DMS53 treated with DMSO at 0.1 percent for 48 hours (cell line): Measurements from ENCODE around the gene ATP2B3.
A peak's percentile ranks its signal among the peaks of the same experiment; 100 is the strongest.

Experiments used
- DNase-seq: peaks from one replicate; lab custom pipeline; 2025; ENCODE audit not compliant: unreplicated experiment; lab: John Stamatoyannopoulos, UW

Gene ATP2B3

GRCh38 chrX:153507484-153508178 is 9.8 kb upstream of the ATP2B3 start:
- peak; percentile 19 for DNase-seq

GRCh38 chrX:153509592-153509991 is 7.8 kb upstream of the ATP2B3 start:
- no peak for DNase-seq

- no peak for DNase-seq
These were observed 7.1 kb upstream of the ATP2B3 start for GRCh38 chrX:153510383-153510782.

GRCh38 chrX:153511784-153512500 is 5.5 kb upstream of the ATP2B3 start:
- DNase-seq, result no peak

GRCh38 chrX:153512501-153512893 is 4.9 kb upstream of the ATP2B3 start:
- DNase-seq, result no peak

GRCh38 chrX:153513265-153513664 is 4.2 kb upstream of the ATP2B3 start:
- DNase-seq, result no peak

- DNase-seq, result no peak
These were observed 3.2 kb upstream of the ATP2B3 start for GRCh38 chrX:153514259-153514658.

- DNase-seq, result no peak
These were observed 2.0 kb upstream of the ATP2B3 start for GRCh38 chrX:153515435-153515834.

GRCh38 chrX:153516073-153516472 is 1.4 kb upstream of the ATP2B3 start:
- DNase-seq, result no peak

GRCh38 chrX:153517946-153518834 is 748 bp downstream of the ATP2B3 start:
- DNase-seq, result no peak

- no peak for DNase-seq
These were observed 2.3 kb downstream of the ATP2B3 start for GRCh38 chrX:153519569-153520286.

- no peak for DNase-seq
These were observed 3.0 kb downstream of the ATP2B3 start for GRCh38 chrX:153520287-153520917.

GRCh38 chrX:153521034-153521433 is 3.6 kb downstream of the ATP2B3 start:
- DNase-seq, result no peak

- no peak for DNase-seq
These were observed 4.8 kb downstream of the ATP2B3 start for GRCh38 chrX:153522259-153522658.

GRCh38 chrX:153523269-153523668 is 5.8 kb downstream of the ATP2B3 start:
- DNase-seq, result no peak

- no peak for DNase-seq
These were observed 6.8 kb downstream of the ATP2B3 start for GRCh38 chrX:153524234-153524633.

- DNase-seq, result no peak
These were observed 8.0 kb downstream of the ATP2B3 start for GRCh38 chrX:153525451-153525850.

- no peak for DNase-seq
These were observed 8.6 kb downstream of the ATP2B3 start for GRCh38 chrX:153526042-153526441.

- DNase-seq, result no peak
These were observed 9.4 kb downstream of the ATP2B3 start for GRCh38 chrX:153526801-153527200.

- DNase-seq, result no peak
These were observed 9.8 kb downstream of the ATP2B3 start for GRCh38 chrX:153527208-153527607.
